ENCODE results near the gene ZNF616.

- no peak for TF ChIP-seq TEAD4 (IDR thresholded peaks at IDR 0.05; ENCODE audit: borderline replicate concordance, insufficient read depth)
- TF ChIP-seq CTCF (IDR thresholded peaks at IDR 0.05): no peak
- no peak for TF ChIP-seq YY1 (IDR thresholded peaks at IDR 0.05; ENCODE audit: low read depth)
- TF ChIP-seq RFX5 (IDR thresholded peaks at IDR 0.05; ENCODE audit: low read length): no peak
- no peak for TF ChIP-seq USF2 (IDR thresholded peaks at IDR 0.05; ENCODE audit: borderline replicate concordance, low read depth, low read length)
- TF ChIP-seq POLR2AphosphoS5 (IDR thresholded peaks at IDR 0.05; ENCODE audit: low read depth, low read length): no peak
Observed at GRCh38 chr19:52065399-52065798, 74.3 kb downstream of the ZNF616 start.

Measured in SK-N-SH (cell line).